Right ventricle myocardium inferior (tissue), 1 donor: Measurements from ENCODE around the gene BICRA. TPM values are rescaled to one million over a fixed set of nuclear protein-coding genes. Genes with fewer than 3 reads are reported as not detected.
A peak's percentile ranks its signal among the peaks of the same experiment; 100 is the strongest.

Experiments
- ATAC-seq: fragments of 200-7000 bp; cut with Tn5 transposase; one replicate; pipeline ENCODE4 v1.9.1; 2020; ENCODE audit warnings: mild to moderate bottlenecking, moderate library complexity
- DNase-seq: peaks from one replicate; pipeline ENCODE4 v3.0.0; 2021; ENCODE audit errors: missing footprints
- intact Hi-C: fragments of 100-400 bp; cut with DNase I; formaldehyde crosslinking; loops from one replicate; pipeline ENCODE4 v1.11.0; 2022
- total RNA-seq: library from RNA; stranded (reverse); fragmentation: NEBNext Ultra II Directional; extraction: Animal tissue kit (Norgen Biotek cat#: 25700); gene quantifications from one replicate; pipeline ENCODE4 v1.2.1, GENCODE V29; 2021
- donor health status: DM: no; HTN: yes; CAD: no; lungs with severe emphysema.

The BICRA gene
- total RNA-seq, 1 donor from 2014 or later: 8.8 TPM

DNA sequence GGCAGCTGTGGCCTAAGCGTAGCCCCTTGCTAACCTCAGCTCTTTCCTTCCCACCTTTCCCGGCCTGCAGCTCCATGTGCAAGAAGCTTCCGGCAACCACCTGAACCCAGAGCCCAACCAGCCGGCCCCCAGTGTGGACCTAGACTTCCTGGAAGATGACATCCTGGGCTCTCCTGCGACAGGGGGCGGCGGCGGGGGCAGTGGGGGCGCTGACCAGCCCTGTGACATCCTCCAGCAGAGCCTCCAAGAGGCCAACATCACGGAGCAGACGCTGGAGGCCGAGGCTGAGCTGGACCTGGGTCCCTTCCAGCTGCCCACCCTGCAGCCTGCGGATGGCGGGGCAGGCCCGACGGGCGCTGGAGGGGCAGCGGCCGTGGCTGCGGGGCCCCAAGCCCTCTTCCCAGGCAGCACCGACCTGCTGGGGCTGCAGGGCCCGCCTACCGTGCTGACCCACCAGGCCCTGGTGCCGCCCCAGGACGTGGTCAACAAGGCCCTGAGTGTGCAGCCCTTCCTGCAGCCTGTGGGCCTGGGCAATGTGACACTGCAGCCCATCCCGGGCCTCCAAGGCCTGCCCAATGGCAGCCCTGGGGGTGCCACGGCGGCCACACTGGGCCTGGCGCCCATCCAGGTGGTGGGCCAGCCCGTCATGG lies 70.4 kb downstream of the BICRA start:
- no peak for DNase-seq
- intact Hi-C loops: no loop called here
- ATAC-seq: no peak

DNA sequence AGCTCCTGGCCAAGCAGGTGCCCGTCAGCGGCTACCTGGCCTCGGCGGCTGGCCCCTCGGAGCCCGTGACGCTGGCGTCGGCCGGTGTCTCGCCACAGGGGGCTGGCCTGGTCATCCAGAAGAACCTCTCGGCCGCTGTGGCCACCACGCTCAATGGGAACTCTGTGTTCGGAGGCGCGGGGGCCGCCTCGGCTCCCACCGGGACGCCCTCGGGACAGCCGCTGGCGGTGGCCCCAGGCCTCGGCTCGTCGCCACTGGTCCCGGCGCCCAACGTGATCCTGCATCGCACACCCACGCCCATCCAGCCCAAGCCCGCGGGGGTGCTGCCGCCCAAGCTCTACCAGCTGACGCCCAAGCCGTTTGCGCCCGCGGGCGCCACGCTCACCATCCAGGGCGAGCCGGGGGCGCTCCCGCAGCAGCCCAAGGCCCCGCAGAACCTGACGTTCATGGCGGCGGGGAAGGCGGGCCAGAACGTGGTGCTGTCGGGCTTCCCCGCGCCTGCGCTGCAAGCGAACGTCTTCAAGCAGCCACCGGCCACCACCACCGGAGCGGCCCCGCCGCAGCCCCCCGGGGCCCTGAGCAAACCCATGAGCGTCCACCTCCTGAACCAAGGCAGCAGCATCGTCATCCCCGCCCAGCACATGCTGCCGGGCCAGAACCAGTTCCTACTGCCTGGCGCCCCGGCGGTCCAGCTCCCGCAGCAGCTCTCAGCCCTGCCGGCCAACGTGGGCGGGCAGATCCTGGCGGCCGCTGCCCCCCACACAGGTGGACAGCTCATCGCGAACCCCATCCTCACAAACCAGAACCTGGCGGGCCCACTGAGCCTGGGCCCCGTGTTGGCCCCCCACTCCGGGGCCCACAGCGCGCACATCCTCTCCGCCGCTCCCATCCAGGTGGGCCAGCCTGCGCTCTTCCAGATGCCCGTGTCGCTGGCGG lies 71.3 kb downstream of the BICRA start:
- DNase-seq (peak; percentile 58), ATAC-seq (no peak)
- intact Hi-C loops: no loop called here

DNA sequence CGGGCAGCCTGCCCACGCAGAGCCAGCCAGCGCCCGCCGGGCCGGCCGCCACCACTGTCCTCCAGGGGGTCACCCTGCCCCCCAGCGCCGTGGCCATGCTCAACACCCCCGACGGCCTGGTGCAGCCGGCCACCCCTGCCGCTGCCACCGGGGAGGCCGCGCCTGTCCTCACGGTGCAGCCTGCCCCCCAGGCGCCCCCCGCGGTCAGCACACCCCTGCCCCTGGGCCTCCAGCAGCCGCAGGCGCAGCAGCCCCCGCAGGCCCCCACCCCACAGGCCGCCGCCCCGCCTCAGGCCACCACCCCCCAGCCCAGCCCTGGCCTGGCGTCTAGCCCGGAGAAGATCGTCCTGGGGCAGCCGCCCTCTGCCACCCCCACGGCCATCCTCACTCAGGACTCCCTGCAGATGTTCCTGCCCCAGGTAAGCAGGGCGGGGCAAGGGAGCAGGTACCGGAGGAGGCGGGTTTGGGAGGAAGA lies 72.0 kb downstream of the BICRA start:
- intact Hi-C loops: no loop called here
- ATAC-seq (no peak), DNase-seq (peak; percentile 58)

DNA sequence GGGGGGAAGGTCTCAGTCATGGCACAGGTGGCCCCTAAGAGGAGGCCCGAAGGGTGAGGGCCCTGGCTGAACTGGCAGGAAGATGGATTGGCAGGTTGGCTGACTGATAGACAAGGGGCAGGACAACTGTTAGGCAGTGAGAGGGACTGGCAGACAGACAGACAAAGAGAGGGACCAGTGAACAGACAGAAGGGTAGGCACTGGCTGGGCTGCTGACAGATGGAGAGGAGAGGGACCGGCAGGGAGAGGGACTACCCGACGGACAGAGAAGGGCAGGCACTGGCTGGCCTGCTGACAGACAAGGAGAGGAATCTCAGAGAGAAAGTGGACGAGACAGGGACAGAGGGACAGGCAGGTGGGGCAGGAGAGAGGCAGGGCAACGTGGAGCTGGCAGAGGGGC lies 72.5 kb downstream of the BICRA start:
- intact Hi-C loops: no loop called here
- DNase-seq (no peak), ATAC-seq (peak; percentile 64)

DNA sequence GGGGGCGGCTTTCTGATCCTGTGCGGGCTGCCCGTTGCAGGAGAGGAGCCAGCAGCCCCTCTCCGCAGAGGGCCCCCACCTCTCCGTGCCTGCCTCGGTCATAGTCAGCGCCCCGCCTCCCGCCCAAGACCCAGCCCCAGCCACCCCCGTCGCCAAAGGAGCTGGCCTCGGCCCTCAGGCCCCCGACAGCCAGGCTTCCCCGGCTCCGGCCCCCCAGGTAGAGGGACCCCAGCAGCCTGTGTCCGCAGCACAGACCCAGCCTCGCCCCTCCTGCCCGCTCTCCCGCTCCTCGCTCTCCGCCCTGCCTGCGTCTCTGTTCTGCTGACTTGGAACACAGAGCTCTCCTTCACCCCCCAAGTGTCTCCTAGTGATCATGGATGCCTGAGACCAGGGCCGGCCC lies 73.0 kb downstream of the BICRA start:
- ATAC-seq: no peak

DNA sequence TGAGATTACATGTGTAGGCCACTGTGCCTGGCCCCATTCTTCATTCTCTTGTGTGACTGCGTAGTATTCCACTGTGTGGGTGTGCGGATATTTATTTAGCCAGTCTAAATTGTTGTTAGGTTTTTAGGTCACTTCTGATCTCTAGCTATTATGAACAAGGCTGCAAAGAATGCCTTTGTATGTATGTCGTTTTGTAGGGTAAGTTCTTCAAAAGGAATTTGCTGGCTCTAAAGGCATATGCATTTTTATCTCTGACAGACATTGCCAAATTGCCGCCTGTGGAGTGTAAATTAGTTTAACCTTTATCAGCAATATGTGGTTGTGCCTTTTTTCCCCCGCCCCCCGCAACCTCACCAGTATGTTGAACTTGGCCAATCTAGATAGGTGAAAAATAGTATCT lies 74.0 kb downstream of the BICRA start:
- DNase-seq (no peak), ATAC-seq (no peak)
- intact Hi-C loops: no loop called here

More for the DNA sequence above, 73.0 kb downstream of the BICRA start:
- peak; percentile 55 for DNase-seq
- intact Hi-C loops: no loop called here

DNA sequence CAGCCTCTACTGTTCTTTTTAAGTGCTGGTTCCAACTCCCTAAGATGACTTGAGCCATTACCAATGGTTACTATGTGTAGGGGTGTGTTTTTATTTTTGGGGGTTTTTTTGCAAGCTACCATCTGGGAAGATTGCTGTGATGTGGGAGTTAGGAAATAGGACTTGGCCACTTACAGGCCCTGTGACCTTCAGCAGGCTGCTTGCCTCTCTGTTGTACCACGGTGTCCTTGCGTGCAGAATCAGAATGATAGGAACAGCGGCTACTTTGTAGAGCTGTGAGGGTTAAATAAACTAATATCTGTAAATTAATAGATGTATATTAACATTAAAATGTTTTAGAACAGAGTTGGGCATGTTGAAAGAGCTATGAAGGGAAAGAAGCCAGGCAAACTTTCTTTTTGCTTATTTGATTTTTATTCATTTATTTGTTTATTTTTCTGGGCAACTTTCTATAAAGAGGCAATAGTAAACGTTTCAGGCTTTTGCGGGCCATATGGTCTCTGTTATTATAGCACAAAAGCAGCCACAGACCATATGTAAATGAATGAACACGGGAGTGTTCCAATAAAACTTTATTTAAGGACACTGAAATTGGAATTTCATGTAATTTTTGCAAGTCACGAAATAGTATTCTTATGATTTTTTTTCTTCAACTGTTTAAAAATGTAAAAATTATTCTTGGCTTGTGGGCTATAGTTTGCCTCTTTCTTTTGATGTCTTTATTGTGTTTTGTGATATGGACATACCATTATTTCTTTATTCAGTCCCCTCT lies 77.9 kb downstream of the BICRA start:
- ATAC-seq: no peak
- intact Hi-C loops: no loop called here

DNA sequence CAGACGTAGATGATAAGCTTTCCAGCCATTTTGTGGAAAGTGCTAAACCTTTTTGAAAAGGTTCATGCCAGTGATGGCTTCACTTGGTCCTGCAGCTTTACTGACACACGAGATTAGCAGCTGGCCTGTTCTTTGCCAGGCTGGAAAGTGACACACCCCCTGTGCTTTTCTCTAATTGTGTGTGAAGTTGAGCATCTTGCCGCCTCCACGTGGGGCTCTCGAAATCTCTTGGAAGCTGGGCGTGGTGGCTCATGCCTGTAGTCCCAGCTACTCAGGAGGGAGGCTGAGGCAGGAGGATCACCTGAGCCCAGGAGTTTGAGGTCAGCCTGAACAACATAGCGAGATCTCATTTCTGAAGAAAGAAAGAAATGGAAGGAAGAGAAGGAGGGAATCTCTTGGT lies 79.0 kb downstream of the BICRA start:
- ATAC-seq (no peak), DNase-seq (no peak)
- intact Hi-C loops: no loop called here

More for the DNA sequence above, 77.9 kb downstream of the BICRA start:
- no peak for DNase-seq

DNA sequence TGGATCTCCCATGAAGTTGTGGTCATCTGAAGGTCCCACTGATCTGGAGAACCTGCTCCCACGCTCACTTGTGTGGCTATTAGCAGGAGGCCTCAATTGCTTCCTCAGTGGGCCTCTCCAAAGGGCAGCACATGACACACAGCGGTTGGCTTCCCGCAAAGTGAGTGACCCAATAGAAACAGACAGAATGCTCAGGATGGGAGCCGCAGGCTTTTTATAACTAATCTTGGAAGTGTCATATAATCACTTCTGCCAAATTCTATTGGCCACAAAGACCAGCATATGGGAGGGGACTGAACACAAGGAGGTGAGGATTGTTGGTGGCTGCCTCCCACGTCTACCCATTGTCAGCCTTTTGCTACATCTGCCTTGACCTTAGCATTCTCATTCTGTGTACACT lies 82.2 kb downstream of the BICRA start:
- DNase-seq (no peak), ATAC-seq (no peak)
- intact Hi-C loops: no loop called here

DNA sequence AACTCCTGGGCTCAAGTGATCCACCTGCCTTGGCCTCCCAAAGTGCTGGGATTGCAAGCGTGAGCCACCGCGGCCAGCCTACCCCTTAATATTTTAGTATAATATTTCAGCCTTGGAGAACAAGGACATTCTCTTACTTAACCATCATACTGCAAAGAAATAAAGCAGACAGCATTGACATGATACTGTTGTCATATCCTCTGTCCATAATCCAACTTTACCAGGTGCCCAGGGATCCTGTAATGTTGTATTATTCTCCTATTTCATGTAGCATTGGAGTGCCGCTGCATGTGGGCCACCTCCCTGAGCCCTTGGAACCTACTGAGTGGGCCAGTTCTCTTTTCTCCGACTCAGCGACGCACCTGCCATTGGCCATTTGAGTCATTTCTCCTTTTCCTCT lies 82.8 kb downstream of the BICRA start:
- no peak for DNase-seq
- ATAC-seq: no peak
- intact Hi-C loops: no loop called here

DNA sequence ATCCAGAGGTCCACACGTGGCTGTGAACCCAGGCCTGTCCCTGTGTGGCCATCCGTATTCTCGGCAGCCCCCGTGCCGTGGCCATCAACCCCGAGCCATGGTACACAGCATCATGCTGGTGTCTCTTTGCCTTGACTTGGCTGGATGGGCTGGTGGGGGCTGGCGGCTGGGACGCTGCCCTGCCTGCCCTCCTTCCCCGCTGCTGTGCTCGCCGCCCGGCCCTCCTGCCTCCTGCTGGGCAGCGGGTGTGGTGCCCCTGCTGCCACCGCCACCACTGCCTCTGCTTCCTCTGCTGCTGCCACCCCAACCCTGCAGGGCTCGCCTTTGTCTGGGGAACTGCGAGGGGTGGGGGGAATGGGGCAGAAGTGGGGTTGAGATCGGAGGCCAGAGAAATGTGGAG lies 84.6 kb downstream of the BICRA start:
- intact Hi-C loops: no loop called here
- ATAC-seq (no peak), DNase-seq (no peak)

DNA sequence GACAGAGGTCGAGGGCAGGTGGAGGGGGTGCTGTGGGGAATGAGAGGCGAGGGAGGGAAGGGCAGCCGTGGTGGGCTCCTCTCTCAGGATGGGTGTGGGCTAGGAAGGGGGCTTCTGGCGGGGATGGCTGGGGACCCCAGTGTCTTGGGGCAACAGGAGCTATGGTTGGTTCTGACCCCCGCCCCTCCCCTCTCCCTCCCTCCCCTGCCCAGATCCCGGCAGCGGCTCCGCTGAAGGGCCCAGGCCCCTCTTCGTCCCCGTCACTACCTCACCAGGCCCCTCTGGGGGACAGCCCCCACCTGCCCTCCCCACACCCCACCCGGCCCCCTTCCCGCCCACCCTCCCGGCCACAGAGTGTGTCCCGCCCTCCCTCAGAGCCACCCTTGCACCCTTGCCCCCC lies 85.0 kb downstream of the BICRA start:
- ATAC-seq (no peak), DNase-seq (no peak)
- intact Hi-C loops: no loop called here

DNA sequence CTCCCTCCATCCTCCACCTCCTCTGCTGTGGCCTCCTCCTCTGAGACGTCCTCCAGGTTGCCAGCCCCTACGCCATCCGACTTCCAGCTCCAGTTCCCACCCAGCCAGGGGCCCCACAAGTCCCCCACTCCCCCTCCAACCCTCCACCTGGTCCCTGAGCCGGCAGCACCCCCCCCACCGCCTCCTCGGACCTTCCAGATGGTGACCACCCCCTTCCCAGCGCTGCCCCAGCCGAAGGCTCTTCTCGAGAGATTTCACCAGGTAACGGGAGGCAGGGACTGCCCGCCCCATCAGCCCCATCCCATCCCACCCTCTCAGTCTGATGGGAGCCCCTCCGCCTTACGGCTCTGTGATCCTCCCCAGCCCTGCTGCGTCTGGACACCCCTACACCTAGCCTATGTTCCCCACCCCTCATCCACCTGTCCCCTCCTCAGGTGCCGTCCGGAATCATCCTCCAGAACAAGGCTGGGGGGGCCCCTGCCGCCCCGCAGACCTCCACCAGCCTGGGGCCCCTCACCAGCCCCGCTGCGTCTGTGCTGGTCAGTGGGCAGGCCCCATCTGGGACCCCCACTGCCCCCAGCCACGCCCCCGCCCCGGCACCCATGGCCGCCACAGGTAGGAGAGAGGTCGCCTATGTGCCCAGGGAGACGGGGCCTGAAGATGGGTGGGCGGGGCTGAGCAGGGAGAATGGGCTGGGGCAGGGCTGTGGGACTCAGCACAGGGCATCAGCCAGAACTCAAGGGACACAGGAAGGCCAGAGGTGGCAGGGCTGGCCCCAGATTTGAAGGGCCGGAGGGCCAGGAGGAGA lies 85.7 kb downstream of the BICRA start:
- intact Hi-C loops: loop anchor here (5.0 kb wide), 2 partner anchors 87 to 177 kb away; partner anchors contain the start of genes BICRA and NAPA
- ATAC-seq (no peak), DNase-seq (no peak)

DNA sequence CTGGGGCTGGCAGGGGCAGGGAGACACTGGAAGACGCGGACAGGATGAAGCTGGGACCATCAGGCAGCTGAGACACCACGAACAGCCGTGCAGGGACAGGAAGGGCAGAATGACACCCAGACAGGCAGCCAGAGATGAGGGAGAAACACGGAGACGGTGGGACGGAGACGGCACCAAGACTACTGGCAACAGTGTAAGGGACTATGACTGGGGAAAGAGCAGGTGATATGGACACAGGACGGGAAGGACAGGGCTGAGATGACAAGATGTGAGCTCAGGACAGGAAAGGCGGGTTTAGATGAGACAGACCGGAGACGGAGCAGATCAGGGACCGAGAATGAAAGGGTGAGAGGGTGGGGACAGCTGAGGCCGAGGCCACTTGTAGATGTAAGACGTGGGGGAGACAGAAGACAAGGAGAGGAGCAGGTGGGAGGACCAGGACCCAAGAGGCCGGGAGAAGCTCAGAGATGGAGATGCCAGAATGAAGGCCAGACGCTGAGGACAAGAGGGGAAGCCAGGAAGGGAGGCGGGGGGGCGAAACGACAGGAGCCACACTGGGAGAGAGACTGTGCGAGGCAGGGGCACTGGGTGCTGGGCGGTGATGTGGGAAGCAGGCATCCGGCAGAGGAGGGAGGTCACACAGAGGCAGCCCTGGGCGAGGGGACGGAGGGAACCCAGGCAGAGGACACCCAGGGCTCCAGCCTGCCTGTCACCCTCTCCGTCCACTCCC lies 86.8 kb downstream of the BICRA start:
- DNase-seq: no peak
- intact Hi-C loops: loop anchor here (5.0 kb wide), 2 partner anchors 88 to 178 kb away; partner anchors contain the start of genes BICRA and NAPA
- no peak for ATAC-seq

DNA sequence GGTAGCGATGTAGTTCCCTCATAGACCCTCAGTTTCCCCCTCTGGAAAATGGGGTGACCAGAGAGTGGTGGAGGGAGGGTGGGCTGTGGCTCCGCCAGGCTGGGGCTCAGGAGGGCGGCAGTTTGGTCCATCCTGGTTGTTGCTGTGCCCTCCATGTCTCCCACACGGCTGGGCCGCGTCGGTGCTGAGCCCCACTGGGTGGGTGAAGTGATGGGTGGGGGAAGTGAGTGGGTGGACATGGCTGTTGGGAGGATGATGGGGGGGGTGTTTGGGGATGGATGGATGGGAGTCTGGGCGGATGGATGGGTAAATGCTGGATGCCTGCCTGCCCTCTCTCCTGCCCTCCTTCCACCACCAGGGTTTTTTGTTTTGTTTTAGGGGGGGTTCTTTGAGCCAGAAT lies 87.7 kb downstream of the BICRA start:
- intact Hi-C loops: loop anchor here (5.0 kb wide), 2 partner anchors 89 to 179 kb away; partner anchors contain the start of genes BICRA and NAPA
- DNase-seq: no peak
- ATAC-seq: no peak

DNA sequence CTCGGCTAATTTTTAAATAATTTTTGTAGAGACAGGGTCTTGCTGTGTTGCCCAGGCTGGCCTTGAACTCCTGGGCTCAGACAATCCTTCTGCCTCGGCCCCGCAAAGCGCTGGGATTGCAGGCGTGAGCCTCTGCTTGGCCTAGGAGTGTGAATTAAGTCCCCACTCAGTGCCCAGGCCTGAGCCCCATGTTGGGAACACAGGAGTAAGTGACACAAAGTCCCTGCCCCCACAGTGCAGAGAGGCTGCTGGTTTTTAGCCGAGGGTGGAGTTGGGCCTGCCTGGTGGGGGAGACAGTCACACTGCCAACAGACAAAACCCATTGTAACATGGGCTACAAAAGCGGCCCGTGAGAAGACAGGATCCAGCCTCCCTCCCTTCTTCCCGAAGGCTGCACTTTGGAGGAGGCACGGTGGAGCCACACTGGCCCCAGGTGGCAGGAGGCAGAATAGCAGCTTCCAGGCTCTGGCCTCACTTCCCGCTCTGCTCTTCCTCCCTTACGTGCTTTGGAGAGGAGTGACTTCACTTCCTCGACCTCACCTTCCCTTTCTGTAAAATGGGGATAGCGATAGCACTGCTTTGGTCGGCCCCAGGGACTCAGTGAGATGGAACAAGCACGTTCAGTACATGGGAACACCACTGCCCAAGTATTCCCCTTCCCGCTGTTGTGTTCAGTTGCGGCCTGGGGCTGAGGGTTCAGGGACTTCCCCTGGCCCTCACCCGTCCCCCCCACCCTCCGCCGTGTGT lies 89.1 kb downstream of the BICRA start:
- intact Hi-C loops: loop anchor here (1.0 to 5.0 kb wide), 3 partner anchors 91 to 262 kb away; partner anchors contain the start of genes BICRA and NAPA
- ATAC-seq: peak; percentile 89
- peak; percentile 85 for DNase-seq
